SK-N-SH treated with all-trans-retinoic acid at 6 μM for 48 hours (cell line): Measurements from ENCODE around the gene SLC25A30.

Source experiments
- CREB5 ChIP-seq: fragments of 250-450 bp; sonication (Bioruptor Pico); IDR thresholded peaks from 2 replicates; pipeline ENCODE4 v1.5.1; 2020; ENCODE audit warnings: low read depth, mild to moderate bottlenecking, moderate library complexity
- CSDC2 ChIP-seq: fragments of 250-450 bp; sonication (Bioruptor Pico); IDR thresholded peaks from 2 replicates; pipeline ENCODE4 v1.5.0; 2020; ENCODE audit warnings: mild to moderate bottlenecking, moderate library complexity
- CSRNP3 ChIP-seq: fragments of 250-450 bp; sonication (Bioruptor Pico); IDR thresholded peaks from 2 replicates; pipeline ENCODE4 v1.5.1; 2021; ENCODE audit warnings: mild to moderate bottlenecking, moderate library complexity
- GLIS3 ChIP-seq: fragments of 250-450 bp; sonication (Bioruptor Pico); IDR thresholded peaks from 2 replicates; pipeline ENCODE4 v1.5.0; 2020; ENCODE audit warnings: mild to moderate bottlenecking, moderate library complexity
- ISL1 ChIP-seq: fragments of 250-450 bp; sonication (Bioruptor Pico); IDR thresholded peaks from 2 replicates; pipeline ENCODE4 v2.1.2; 2022; ENCODE audit warnings: mild to moderate bottlenecking, moderate library complexity
- OSR1 ChIP-seq: fragments of 250-450 bp; sonication (Bioruptor Pico); IDR thresholded peaks from 2 replicates; pipeline ENCODE4 v1.8.0; 2022; ENCODE audit warnings: moderate library complexity, mild to moderate bottlenecking, inconsistent platforms
- PATZ1 ChIP-seq: fragments of 250-450 bp; sonication (Bioruptor Pico); IDR thresholded peaks from 2 replicates; pipeline ENCODE4 v1.8.0; 2020; ENCODE audit warnings: mild to moderate bottlenecking, moderate library complexity, borderline replicate concordance
- PPARA ChIP-seq: fragments of 250-450 bp; sonication (Bioruptor Pico); IDR thresholded peaks from 2 replicates; pipeline ENCODE4 v1.5.0; 2020; ENCODE audit warnings: mild to moderate bottlenecking, borderline replicate concordance
- RARB ChIP-seq: fragments of 250-450 bp; sonication (Bioruptor Pico); IDR thresholded peaks from 2 replicates; pipeline ENCODE4 v1.8.0; 2021; ENCODE audit warnings: mild to moderate bottlenecking, moderate library complexity
- TCF4 ChIP-seq: fragments of 250-450 bp; sonication (Bioruptor Pico); IDR thresholded peaks from 2 replicates; pipeline ENCODE4 v1.8.0; 2021; ENCODE audit warnings: mild to moderate bottlenecking, moderate library complexity, borderline replicate concordance
- TSHZ2 ChIP-seq: fragments of 250-450 bp; sonication (Bioruptor Pico); IDR thresholded peaks from 2 replicates; pipeline ENCODE4 v1.5.0; 2020; ENCODE audit warnings: mild to moderate bottlenecking, moderate library complexity
- ZFP30 ChIP-seq: fragments of 450-650 bp; formaldehyde crosslinking; IDR thresholded peaks from 2 replicates; pipeline ENCODE4 v1.5.0; 2022; ENCODE audit warnings: mild to moderate bottlenecking, moderate library complexity
- ZNF70 ChIP-seq: fragments of 450-650 bp; formaldehyde crosslinking; IDR thresholded peaks from 2 replicates; pipeline ENCODE4 v1.5.0; 2020; ENCODE audit warnings: mild to moderate bottlenecking, moderate library complexity
- ZNF8 ChIP-seq: fragments of 450-650 bp; formaldehyde crosslinking; IDR thresholded peaks from 2 replicates; pipeline ENCODE4 v1.5.0; 2020; ENCODE audit warnings: mild to moderate bottlenecking, moderate library complexity

GRCh38 chr13:45437947-45438346 lies 19.8 kb upstream of the SLC25A30 start:
- no peak for TF ChIP-seq TCF4
- TF ChIP-seq CSRNP3 = no peak
- no peak for TF ChIP-seq RARB
- TF ChIP-seq ZNF70 (CRISPR knock-in tag) = no peak
- no peak for TF ChIP-seq ISL1 (CRISPR knock-in tag)
- TF ChIP-seq PATZ1 = no peak
- TF ChIP-seq CREB5 (CRISPR knock-in tag) = no peak
- TF ChIP-seq CSDC2 = no peak
- no peak for TF ChIP-seq ZFP30 (CRISPR knock-in tag)
- no peak for TF ChIP-seq PPARA (CRISPR knock-in tag)
- TF ChIP-seq ZNF8 (CRISPR knock-in tag) = no peak
- no peak for TF ChIP-seq GLIS3
- no peak for TF ChIP-seq OSR1 (CRISPR knock-in tag)
- TF ChIP-seq TSHZ2 = no peak
